GM18505 (cell line): Measurements from ENCODE around the gene FOXP1.
A peak's percentile ranks its signal among the peaks of the same experiment; 100 is the strongest.

Source experiments
- ATAC-seq: cut with Tn5 transposase; IDR thresholded peaks from one replicate; pipeline ENCODE4 v1.9.1; 2021; ENCODE audit not compliant: unreplicated experiment
- POLR2A ChIP-seq: IDR thresholded peaks from 4 replicates; pipeline ENCODE4 v1.6.1; 2011; ENCODE audit warnings: borderline replicate concordance; ENCODE audit not compliant: insufficient read depth, insufficient read length; ENCODE audit errors: extremely low read depth

Gene FOXP1

GRCh38 chr3:71045917-71046282, 537.6 kb downstream of the FOXP1 start:
- peak; percentile 51 for ATAC-seq

GRCh38 chr3:71045212-71045916, 538.2 kb downstream of the FOXP1 start:
- no peak for TF ChIP-seq POLR2A
- no peak for ATAC-seq

More at GRCh38 chr3:71045917-71046282, 537.6 kb downstream of the FOXP1 start:
- no peak for TF ChIP-seq POLR2A

GRCh38 chr3:71042759-71043158, 540.8 kb downstream of the FOXP1 start:
- TF ChIP-seq POLR2A: no peak
- ATAC-seq: no peak

GRCh38 chr3:71041371-71041770, 542.2 kb downstream of the FOXP1 start:
- no peak for TF ChIP-seq POLR2A
- no peak for ATAC-seq

- TF ChIP-seq POLR2A: no peak
- no peak for ATAC-seq
Observed at GRCh38 chr3:71039332-71039731, 544.2 kb downstream of the FOXP1 start.

GRCh38 chr3:71037775-71038174, 545.8 kb downstream of the FOXP1 start:
- no peak for TF ChIP-seq POLR2A

GRCh38 chr3:71035886-71036285, 547.6 kb downstream of the FOXP1 start:
- no peak for TF ChIP-seq POLR2A
- no peak for ATAC-seq

More at GRCh38 chr3:71037775-71038174, 545.8 kb downstream of the FOXP1 start:
- no peak for ATAC-seq

GRCh38 chr3:71035314-71035713, 548.2 kb downstream of the FOXP1 start:
- no peak for ATAC-seq

GRCh38 chr3:71033681-71034220, 549.8 kb downstream of the FOXP1 start:
- TF ChIP-seq POLR2A: no peak
- no peak for ATAC-seq

More at GRCh38 chr3:71035314-71035713, 548.2 kb downstream of the FOXP1 start:
- no peak for TF ChIP-seq POLR2A

- no peak for TF ChIP-seq POLR2A
- no peak for ATAC-seq
Observed at GRCh38 chr3:71031914-71032521, 551.5 kb downstream of the FOXP1 start.

- TF ChIP-seq POLR2A: no peak
- no peak for ATAC-seq
Observed at GRCh38 chr3:71031181-71031580, 552.3 kb downstream of the FOXP1 start.

GRCh38 chr3:71030748-71031147, 552.8 kb downstream of the FOXP1 start:
- no peak for TF ChIP-seq POLR2A
- ATAC-seq: no peak

- ATAC-seq: no peak
- no peak for TF ChIP-seq POLR2A
Observed at GRCh38 chr3:71029770-71030169, 553.8 kb downstream of the FOXP1 start.

GRCh38 chr3:71028802-71029201, 554.7 kb downstream of the FOXP1 start:
- TF ChIP-seq POLR2A: no peak
- no peak for ATAC-seq

- no peak for TF ChIP-seq POLR2A
- no peak for ATAC-seq
Observed at GRCh38 chr3:71028184-71028583, 555.3 kb downstream of the FOXP1 start.
